C4-2B (cell line): ENCODE measurements around the gene ORM1.

ENCODE experiments used
- H3K27ac ChIP-seq: fragments of 450-650 bp; 2 replicates; pipeline ENCODE4 v1.5.1; 2017
- CTCF ChIP-seq: fragments of 450-650 bp; conservative IDR thresholded peaks from 2 replicates; pipeline ENCODE4 v1.5.1; 2017; ENCODE audit warnings: mild to moderate bottlenecking
- ZFX ChIP-seq: fragments of 450-650 bp; IDR thresholded peaks from 2 replicates; pipeline ENCODE4 v1.6.1; 2017

Gene ORM1

GRCh38 chr9:114311571-114312512, 11.1 kb upstream of the ORM1 start:
- TF ChIP-seq ZFX = no peak
- no peak for TF ChIP-seq CTCF
- H3K27ac ChIP-seq = no peak overlapping the region

GRCh38 chr9:114312513-114312875, 10.4 kb upstream of the ORM1 start:
- TF ChIP-seq CTCF = no peak
- TF ChIP-seq ZFX = no peak
- H3K27ac ChIP-seq = no peak overlapping the region

- H3K27ac ChIP-seq = no peak overlapping the region
- TF ChIP-seq ZFX (no peak), CTCF (no peak)
Observed at GRCh38 chr9:114313186-114313585, 9.7 kb upstream of the ORM1 start.

- TF ChIP-seq CTCF (no peak), ZFX (no peak)
- H3K27ac ChIP-seq = no peak overlapping the region
Observed at GRCh38 chr9:114314256-114314867, 8.5 kb upstream of the ORM1 start.

GRCh38 chr9:114314881-114315722, 7.8 kb upstream of the ORM1 start:
- no peak for TF ChIP-seq CTCF
- TF ChIP-seq ZFX = no peak

GRCh38 chr9:114315723-114316363, 7.1 kb upstream of the ORM1 start:
- TF ChIP-seq ZFX (no peak), CTCF (no peak)
- no peak overlapping the region for H3K27ac ChIP-seq

More at GRCh38 chr9:114314881-114315722, 7.8 kb upstream of the ORM1 start:
- no peak overlapping the region for H3K27ac ChIP-seq
